ENCODE results near the gene KIAA0825. TPM values are rescaled to one million over a fixed set of nuclear protein-coding genes. Genes with fewer than 3 reads are reported as not detected.

Gene KIAA0825
- total and polyA plus RNA-seq, 2 of the 8 experiments (the other 6 are each of a cell fraction or from before 2014, with no cell fraction given), result 0.60 to 1.0 TPM

GRCh38 chr5:94111209-94112004 is 507.0 kb downstream of the KIAA0825 start (continued):
- peak in 1 of 2 experiments; percentile 98; a peak in 2 of 4 replicates for TF ChIP-seq HDAC2 (IDR thresholded peaks at IDR 0.05; ENCODE audit: borderline replicate concordance in 1 of 2, low read depth in 2 of 2, low read length in 2 of 2)
- no peak for TF ChIP-seq MAFK (IDR thresholded peaks at IDR 0.05; ENCODE audit: low read depth, low read length)
- TF ChIP-seq CBX8 (IDR thresholded peaks at IDR 0.05; ENCODE audit: borderline replicate concordance, low read depth, low read length), result no peak
- TF ChIP-seq JUN (IDR thresholded peaks at IDR 0.05; ENCODE audit: low read depth, low read length), result no peak
- TF ChIP-seq SIN3A (conservative IDR thresholded peaks at IDR 0.05 in 1 of 2, IDR thresholded peaks at IDR 0.05 in 1 of 2; ENCODE audit: low read depth in 1 of 2, low read length in 2 of 2), result peak; percentile 45 to 77; a peak in 1 of 4 replicates
- TF ChIP-seq GABPA (IDR thresholded peaks at IDR 0.05; ENCODE audit: borderline replicate concordance, insufficient read depth, low read length), result 0 out of 2 replicates have a peak, but pooled peaks have one; percentile 37
- 0 out of 2 replicates have a peak, but pooled peaks have one; percentile 16 for TF ChIP-seq SRF (IDR thresholded peaks at IDR 0.05; ENCODE audit: low read depth, low read length)
- no peak for TF ChIP-seq SAP30 (IDR thresholded peaks at IDR 0.05; ENCODE audit: insufficient read depth, insufficient replicate concordance, low read length)
- TF ChIP-seq RBBP5 (IDR thresholded peaks at IDR 0.05; ENCODE audit: borderline replicate concordance, low read depth, low read length), result 0 out of 2 replicates have a peak, but pooled peaks have one; percentile 44
- peak; percentile 74 for TF ChIP-seq TAF1 (IDR thresholded peaks at IDR 0.05; ENCODE audit: low read depth, low read length)
- TF ChIP-seq NANOG (IDR thresholded peaks at IDR 0.05; ENCODE audit: insufficient read depth, low read depth, low read length, poor library complexity, severe bottlenecking), result no peak
- TF ChIP-seq MAX (IDR thresholded peaks at IDR 0.05), result peak; percentile 94
- TF ChIP-seq ASH2L (IDR thresholded peaks at IDR 0.05; ENCODE audit: low read length), result peak; percentile 81
- TF ChIP-seq EGR1 (IDR thresholded peaks at IDR 0.05; ENCODE audit: borderline replicate concordance, low read depth, low read length), result 0 out of 2 replicates have a peak, but pooled peaks have one; percentile 3
- no peak for TF ChIP-seq RFX5 (IDR thresholded peaks at IDR 0.05; ENCODE audit: borderline replicate concordance, low read depth, low read length)
- no peak for TF ChIP-seq NRF1 (IDR thresholded peaks at IDR 0.05; ENCODE audit: low read depth, low read length)
- peak in 2 of 3 experiments; percentile 5 to 34; a peak in 2 of 4 replicates for TF ChIP-seq CTCF (IDR thresholded peaks at IDR 0.05; ENCODE audit: control extremely low read depth in 1 of 3, insufficient read depth in 1 of 3, low read depth in 1 of 3, low read length in 3 of 3)
- no peak for TF ChIP-seq CEBPB (IDR thresholded peaks at IDR 0.05; ENCODE audit: low read depth, low read length)
- no peak for TF ChIP-seq YY1 (IDR thresholded peaks at IDR 0.05; ENCODE audit: low read depth, low read length)
